Ectodermal cell (in vitro differentiated cells): Measurements from ENCODE around the gene DYRK1A.

ENCODE experiments used
- H3K27ac ChIP-seq: 2 replicates; pipeline ENCODE4 v1.7.0; 2013; ENCODE audit warnings: mild to moderate bottlenecking, low read depth, low read length; ENCODE audit not compliant: insufficient read depth, poor library complexity, severe bottlenecking
- H3K27me3 ChIP-seq: 2 replicates; pipeline ENCODE4 v1.7.0; 2013; ENCODE audit warnings: mild to moderate bottlenecking, low read length; ENCODE audit not compliant: insufficient read depth, control insufficient read depth, poor library complexity, severe bottlenecking
- H3K36me3 ChIP-seq: one replicate; pipeline ENCODE4 v1.7.0; 2013; ENCODE audit warnings: low read length; ENCODE audit not compliant: control insufficient read depth, insufficient read depth
- H3K4me1 ChIP-seq: one replicate; pipeline ENCODE4 v1.7.0; 2013; ENCODE audit warnings: low read length; ENCODE audit not compliant: control insufficient read depth, insufficient read depth
- H3K4me3 ChIP-seq: 2 replicates; pipeline ENCODE4 v1.7.0; 2013; ENCODE audit warnings: low read depth, low read length, control low read depth; ENCODE audit not compliant: insufficient read depth
- H3K9me3 ChIP-seq: 2 replicates; pipeline ENCODE4 v1.7.0; 2013; ENCODE audit warnings: mild to moderate bottlenecking, low read length, moderate library complexity; ENCODE audit not compliant: control insufficient read depth
- WGBS, 2 experiments: methylation state at CpG; one replicate each; pipeline ENCODE4 v1.1.7; 2013; ENCODE audit warnings: missing lambda C conversion rate in 2 of 2; 5-methylcytosine and 5-hydroxymethylcytosine counted together

Gene DYRK1A

GRCh38 chr21:37562920-37563640 lies 196.5 kb downstream of the DYRK1A start:
- Histone ChIP-seq H3K27me3 (peaks cover 4% of the 10 kb centered on the region), H3K27ac (no peak overlapping the region), H3K4me3 (peak overlapping the region; percentile 23), H3K36me3 (no peaks in the 10 kb centered on the region), H3K9me3 (no peaks in the 10 kb centered on the region), H3K4me1 (no peaks in the 10 kb centered on the region)
- 89% methylated on average over 22 of the region's 22 CpGs for WGBS, 2 experiments

- Histone ChIP-seq H3K27ac (no peak overlapping the region), H3K4me3 (peak overlapping the region; percentile 23), H3K36me3 (no peaks in the 10 kb centered on the region), H3K9me3 (no peaks in the 10 kb centered on the region), H3K27me3 (peaks cover 4% of the 10 kb centered on the region), H3K4me1 (no peaks in the 10 kb centered on the region)
- 24% methylated on average over 67 of the region's 67 CpGs for WGBS, 2 experiments
Observed at GRCh38 chr21:37563641-37564340, 197.2 kb downstream of the DYRK1A start.

GRCh38 chr21:37564341-37564923 lies 197.9 kb downstream of the DYRK1A start:
- WGBS, 2 experiments = 20 to 21% methylated on average over 13 to 14 of the region's 14 CpGs
- no peak overlapping the region for H3K27ac ChIP-seq
- H3K4me3 ChIP-seq = peak overlapping the region; percentile 23
- H3K4me1 ChIP-seq = no peaks in the 10 kb centered on the region
- no peaks in the 10 kb centered on the region for H3K36me3 ChIP-seq
- no peaks in the 10 kb centered on the region for H3K9me3 ChIP-seq
- peaks cover 4% of the 10 kb centered on the region for H3K27me3 ChIP-seq

GRCh38 chr21:37564924-37565529 lies 198.5 kb downstream of the DYRK1A start:
- Histone ChIP-seq H3K4me3 (no peak overlapping the region), H3K36me3 (no peaks in the 10 kb centered on the region), H3K4me1 (no peaks in the 10 kb centered on the region), H3K27ac (no peak overlapping the region), H3K27me3 (peaks cover 4% of the 10 kb centered on the region), H3K9me3 (no peaks in the 10 kb centered on the region)
- 59 to 62% methylated on average over 12 of the region's 12 CpGs for WGBS, 2 experiments

- Histone ChIP-seq H3K36me3 (no peaks in the 10 kb centered on the region), H3K4me3 (no peak overlapping the region), H3K9me3 (no peaks in the 10 kb centered on the region), H3K27me3 (peaks cover 4% of the 10 kb centered on the region), H3K4me1 (no peaks in the 10 kb centered on the region), H3K27ac (no peak overlapping the region)
- 92 to 95% methylated on average over 14 of the region's 14 CpGs for WGBS, 2 experiments
Observed at GRCh38 chr21:37565530-37566223, 199.1 kb downstream of the DYRK1A start.

GRCh38 chr21:37566790-37567615 lies 200.4 kb downstream of the DYRK1A start:
- 95% methylated on average over 13 to 14 of the region's 14 CpGs for WGBS, 2 experiments
- Histone ChIP-seq H3K36me3 (no peaks in the 10 kb centered on the region), H3K4me3 (no peak overlapping the region), H3K27ac (no peak overlapping the region), H3K27me3 (peaks cover 4% of the 10 kb centered on the region), H3K4me1 (no peaks in the 10 kb centered on the region), H3K9me3 (no peaks in the 10 kb centered on the region)

GRCh38 chr21:37568415-37568814 lies 201.8 kb downstream of the DYRK1A start:
- Histone ChIP-seq H3K27me3 (peaks cover 4% of the 10 kb centered on the region), H3K9me3 (no peaks in the 10 kb centered on the region), H3K4me1 (no peaks in the 10 kb centered on the region), H3K27ac (no peak overlapping the region), H3K36me3 (no peaks in the 10 kb centered on the region), H3K4me3 (no peak overlapping the region)
- 88 to 92% methylated on average over 6 of the region's 6 CpGs for WGBS, 2 experiments

GRCh38 chr21:37568916-37569315 lies 202.3 kb downstream of the DYRK1A start:
- Histone ChIP-seq H3K4me3 (no peak overlapping the region), H3K4me1 (no peaks in the 10 kb centered on the region), H3K9me3 (no peaks in the 10 kb centered on the region), H3K36me3 (no peaks in the 10 kb centered on the region), H3K27ac (no peak overlapping the region), H3K27me3 (peaks cover 4% of the 10 kb centered on the region)
- WGBS, 2 experiments = 89 to 92% methylated on average over 5 of the region's 5 CpGs

- WGBS, 2 experiments = 92% methylated on average over 6 of the region's 6 CpGs
Observed at GRCh38 chr21:37571442-37571841, 204.9 kb downstream of the DYRK1A start.

More at GRCh38 chr21:37571442-37571841, 204.9 kb downstream of the DYRK1A start:
- H3K4me1 ChIP-seq = no peaks in the 10 kb centered on the region
- H3K36me3 ChIP-seq = no peaks in the 10 kb centered on the region
- no peaks in the 10 kb centered on the region for H3K9me3 ChIP-seq
- H3K27me3 ChIP-seq = no peaks in the 10 kb centered on the region
- no peak overlapping the region for H3K27ac ChIP-seq
- H3K4me3 ChIP-seq = no peak overlapping the region
